CD4-positive, alpha-beta T cell treated with Interleukin-15 for 4 hours (primary cell): ENCODE data around the gene DUOXA2.
"Not testable (repeated sequence)": the region's sequence is repeated elsewhere in the genome, so short reads cannot be mapped to it uniquely, and the experiment has no call there.

Source experiments
- DNase-seq: peaks from one replicate; pipeline ENCODE4 v3.0.0-alpha.2; 2020; ENCODE audit warnings: low spot score

The DUOXA2 gene

GRCh38 chr15:45095661-45096060 is 18.5 kb upstream of the DUOXA2 start:
- no peak for DNase-seq

DNA sequence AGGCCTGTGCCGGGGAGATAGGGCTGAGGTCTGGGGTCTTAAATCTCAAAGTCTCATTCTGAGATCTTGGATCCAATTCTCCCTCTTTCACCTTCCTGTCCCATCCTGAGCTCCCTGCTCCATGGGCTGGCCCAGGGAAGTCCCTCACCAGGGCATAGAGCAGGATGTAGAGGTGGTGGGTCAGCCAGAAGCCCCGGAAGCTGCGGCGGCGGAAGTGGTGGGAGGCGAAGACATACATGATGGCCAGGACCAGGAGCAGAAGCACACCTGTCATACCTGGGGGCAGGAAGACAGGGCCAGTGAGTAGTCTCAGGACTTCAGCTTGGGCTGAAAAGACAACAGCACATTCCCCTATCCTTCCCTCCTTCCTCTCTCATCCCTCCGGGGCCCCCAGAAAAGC is 16.7 kb upstream of the DUOXA2 start:
- DNase-seq, result no peak

DNA sequence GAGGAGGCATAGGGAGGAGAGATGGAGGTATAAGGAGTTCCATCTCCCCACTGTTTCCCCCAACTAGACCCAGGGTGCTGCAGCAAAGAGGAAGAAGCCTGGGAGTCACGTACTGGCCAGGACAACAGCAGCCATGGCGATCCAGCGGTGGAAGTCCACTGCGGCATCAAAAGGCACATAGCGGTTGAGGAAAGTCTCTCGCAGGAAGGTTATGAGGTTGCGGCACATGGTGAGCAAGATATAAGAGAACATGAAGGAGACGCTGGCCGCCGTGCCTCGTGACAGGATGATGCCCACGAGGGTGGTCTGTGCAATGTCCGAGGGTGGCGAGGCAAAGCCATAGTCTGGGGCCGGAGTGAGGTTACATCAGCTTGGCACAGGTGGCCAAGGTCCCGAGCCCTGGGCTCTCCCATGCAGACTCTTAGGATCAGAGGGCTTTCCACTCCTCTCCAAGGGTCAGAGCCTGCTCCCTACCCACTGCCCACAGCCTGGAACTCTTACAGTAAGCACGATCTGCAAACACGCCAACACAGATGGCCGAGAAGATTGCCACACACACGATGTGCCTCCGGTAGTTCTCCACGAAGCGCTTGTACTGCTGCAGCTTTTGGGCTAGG is 14.5 kb upstream of the DUOXA2 start:
- DNase-seq, result no peak

- DNase-seq, result no peak
Observed at GRCh38 chr15:45100884-45101625, 13.1 kb upstream of the DUOXA2 start.

GRCh38 chr15:45101749-45102148 is 12.4 kb upstream of the DUOXA2 start:
- no peak for DNase-seq

DNA sequence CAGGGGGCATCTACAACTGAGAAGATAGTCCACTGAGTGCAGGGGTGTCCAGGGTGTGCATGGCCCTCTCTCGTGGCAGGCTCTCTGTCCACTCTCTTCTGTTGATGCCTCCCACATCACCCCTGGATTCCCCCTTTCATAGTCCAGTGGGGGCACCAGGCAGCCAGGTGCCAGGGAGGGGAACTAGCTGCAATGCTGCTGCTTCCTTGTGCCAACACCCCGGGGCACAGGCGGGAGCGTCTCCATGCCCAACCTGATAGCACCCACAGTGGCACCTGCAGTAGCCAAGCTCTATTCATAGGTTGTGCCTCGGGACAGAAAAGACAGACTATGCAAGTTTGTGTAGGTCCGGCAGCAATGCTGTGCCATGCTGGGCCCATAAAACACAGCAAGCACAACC is 11.9 kb upstream of the DUOXA2 start:
- DNase-seq, result no peak

GRCh38 chr15:45104170-45104569 is 10.0 kb upstream of the DUOXA2 start:
- DNase-seq, result not testable (repeated sequence)

DNA sequence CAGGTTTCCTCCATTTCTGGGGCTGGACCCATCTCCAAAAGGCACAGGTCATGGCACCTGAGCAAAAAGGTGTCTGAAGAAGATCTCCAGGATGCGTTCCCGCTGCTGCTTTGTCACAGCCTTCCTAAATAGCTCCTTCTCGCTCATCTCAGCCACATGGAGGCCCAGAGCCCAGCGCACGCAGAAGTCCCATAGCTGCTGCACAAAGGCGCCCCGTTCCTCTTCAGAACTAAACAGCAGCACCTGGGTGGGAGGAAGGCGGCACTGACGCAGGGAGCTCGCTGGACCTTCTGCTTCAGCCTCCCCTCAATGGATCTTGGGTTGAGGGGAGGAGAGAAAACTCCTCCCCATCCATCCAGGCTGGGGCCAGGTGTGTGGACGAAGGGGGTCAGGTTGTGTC is 8.5 kb upstream of the DUOXA2 start:
- DNase-seq, result no peak

- DNase-seq, result no peak
Observed at GRCh38 chr15:45106002-45106790, 7.9 kb upstream of the DUOXA2 start.

DNA sequence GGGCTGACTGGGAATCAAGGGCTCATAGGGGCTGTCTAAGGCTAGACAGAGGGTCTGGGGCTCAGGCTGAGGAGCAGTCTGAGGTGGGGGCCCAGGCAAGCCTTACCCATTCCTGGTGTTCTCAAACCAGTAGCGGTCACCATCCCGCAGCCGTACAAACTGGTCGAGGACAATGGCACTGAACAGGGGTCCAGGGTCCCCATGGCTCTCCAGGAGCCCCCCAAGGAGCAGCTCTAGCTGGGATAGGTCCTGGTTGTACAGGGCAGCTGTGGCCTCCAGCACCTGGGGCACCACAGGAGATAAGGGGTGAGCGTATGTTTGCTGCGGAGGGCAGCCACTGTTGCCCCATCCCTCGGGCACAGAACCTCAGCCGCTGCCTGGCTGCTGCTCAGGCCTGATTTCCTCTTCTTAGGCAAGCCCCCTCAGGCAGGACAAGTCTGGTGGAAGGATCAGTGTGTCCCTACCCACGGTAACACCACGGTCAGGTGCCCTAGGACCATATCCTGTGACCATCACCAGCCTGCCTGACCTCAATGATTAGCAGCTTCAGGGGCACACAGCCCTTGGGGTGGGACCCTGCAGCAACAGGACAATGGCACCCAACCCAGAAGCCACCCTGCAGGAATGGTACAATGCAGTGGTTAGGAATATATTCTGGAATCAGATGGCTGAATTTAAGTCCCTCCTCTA is 6.0 kb upstream of the DUOXA2 start:
- no peak for DNase-seq

- DNase-seq, result no peak
Observed at GRCh38 chr15:45110256-45110820, 3.8 kb upstream of the DUOXA2 start.

DNA sequence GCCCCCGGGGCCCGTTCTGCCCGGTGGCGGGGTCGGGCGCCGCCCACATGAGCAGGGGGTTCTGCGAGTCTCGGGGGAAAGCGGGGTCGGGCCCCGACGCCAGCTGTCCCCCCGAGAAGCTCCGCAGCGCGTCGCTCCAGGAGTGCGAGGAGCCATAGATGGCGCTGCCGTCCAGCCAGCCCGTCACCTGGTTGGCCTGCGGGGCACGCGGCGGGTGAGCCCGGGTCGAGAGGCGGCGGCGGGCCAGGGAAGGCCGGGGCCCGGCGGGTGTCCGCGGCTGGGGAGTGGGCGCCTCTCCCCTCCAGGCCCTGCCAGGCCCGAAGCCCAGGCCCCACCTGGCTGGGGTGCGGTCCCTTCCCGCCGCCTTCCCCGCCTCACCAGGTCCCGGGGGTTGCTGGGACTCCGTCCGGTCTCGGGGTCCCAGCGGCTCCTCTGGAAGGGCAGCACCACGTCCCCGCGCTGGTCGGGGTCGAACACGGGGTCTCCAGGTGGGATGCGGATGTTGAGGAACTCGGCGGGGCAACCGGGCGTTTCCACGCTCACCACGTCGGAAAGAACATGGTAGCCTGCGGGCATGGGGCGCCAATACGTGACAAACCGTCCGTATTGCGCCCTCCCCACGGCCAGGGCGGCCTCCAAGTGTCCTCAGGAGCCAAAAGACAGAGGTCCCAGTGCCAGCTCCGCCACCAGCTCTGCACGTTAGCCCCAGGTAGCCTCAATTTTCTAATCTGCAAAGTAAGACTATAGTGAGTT is 2.6 kb upstream of the DUOXA2 start:
- DNase-seq, result no peak

- no peak for DNase-seq
Observed at GRCh38 chr15:45112143-45112590, 2.0 kb upstream of the DUOXA2 start.

DNA sequence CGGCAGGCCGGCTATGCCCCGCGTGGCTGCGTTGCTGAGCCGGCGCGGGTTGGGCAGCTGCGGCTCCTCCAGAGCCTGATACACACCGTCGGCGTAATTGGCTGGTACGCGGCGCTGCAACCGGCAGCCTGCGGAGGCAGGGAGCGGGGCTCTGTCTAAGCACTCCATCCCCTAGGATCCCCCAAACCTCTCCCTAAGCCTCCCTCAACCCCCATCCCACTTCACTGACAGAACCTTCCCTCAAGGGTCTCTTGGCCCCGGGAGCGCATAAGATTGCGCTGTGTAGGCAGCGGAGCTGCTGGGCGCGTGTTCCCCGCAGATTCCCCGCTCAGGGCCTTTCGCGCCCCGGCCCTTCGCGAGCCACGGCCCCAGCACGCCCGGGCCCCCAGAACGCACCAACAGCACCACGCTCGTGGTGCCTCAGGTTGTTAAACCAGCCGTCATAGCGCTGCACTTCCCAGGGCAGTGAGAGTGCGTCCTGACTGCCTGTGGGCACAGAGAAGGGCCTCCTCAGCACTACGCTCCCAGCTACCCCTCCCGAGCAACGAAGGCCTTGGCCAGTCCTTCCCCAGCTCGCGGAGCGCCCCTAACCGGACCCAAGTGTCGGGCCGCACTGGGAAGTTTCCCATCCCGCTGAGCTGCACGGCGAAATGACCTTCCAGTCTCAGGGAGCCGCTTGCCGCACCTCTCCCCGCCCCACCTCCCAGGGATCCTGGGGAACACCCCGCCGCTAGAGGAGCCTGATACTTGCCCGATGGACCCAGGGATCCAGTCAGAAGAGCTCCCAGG is 1.3 kb upstream of the DUOXA2 start:
- no peak for DNase-seq

DNA sequence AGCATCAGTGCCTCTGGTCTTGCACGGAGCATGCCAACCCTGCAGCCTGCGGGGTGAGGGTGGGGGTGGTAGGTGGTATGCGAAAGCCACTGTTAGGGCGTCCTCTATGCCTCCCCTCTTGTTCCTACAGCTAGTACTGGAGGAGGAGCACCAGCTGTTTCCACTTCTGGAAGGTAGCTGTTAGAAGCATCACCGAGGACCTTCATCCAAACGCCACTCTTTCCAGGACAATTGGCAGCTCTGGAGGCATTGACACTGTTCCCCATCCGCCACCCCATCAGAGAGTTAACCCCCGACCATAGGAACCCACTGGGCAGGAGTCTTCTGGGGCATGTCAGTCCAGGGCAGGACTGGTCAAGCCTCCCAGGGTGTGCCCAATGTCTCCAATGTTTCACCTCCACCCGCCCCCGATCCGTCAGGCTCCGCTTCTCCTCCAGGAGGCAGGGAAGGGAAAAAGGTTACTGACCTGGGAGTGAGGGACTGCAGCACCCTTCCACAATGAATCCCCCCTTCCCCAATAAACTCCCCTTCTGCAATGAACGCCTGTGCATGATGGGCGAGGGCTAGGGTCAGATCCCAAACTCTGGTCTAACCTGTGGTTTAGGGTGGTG is 641 bp upstream of the DUOXA2 start:
- no peak for DNase-seq

GRCh38 chr15:45114751-45115085 is 592 bp downstream of the DUOXA2 start:
- DNase-seq, result no peak

- DNase-seq, result no peak
Observed at GRCh38 chr15:45115312-45115820, 1.2 kb downstream of the DUOXA2 start.

DNA sequence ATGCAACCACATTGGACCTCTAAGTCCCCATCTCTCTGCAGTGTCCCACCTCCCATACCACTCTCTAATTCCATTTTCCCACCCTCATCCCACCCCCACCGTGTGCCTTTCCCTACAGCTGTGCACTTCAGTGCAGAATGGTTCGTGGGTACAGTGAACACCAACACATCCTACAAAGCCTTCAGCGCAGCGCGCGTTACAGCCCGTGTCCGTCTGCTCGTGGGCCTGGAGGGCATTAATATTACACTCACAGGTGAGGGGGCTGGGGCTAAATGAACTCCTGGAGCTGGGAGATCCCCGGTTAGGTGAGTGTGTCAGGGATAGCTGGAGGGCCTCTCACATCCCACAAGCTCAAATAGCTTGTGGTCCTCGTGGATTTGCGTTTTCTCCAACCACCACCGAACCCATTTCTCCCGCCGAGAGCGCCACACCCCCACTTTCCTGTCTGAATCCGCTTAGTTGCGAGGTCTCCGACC is 1.9 kb downstream of the DUOXA2 start:
- no peak for DNase-seq

GRCh38 chr15:45116482-45117307 is 2.6 kb downstream of the DUOXA2 start:
- no peak for DNase-seq
